Gastroesophageal sphincter (tissue), 4 donors: Measurements from ENCODE around the gene ERCC4. TPM values are rescaled to one million over a fixed set of nuclear protein-coding genes. Genes with fewer than 3 reads are reported as not detected.

ENCODE experiments used
- ATAC-seq: fragments of 150-250 bp; one replicate; pipeline ENCODE4 v1.9.1; 2016; ENCODE audit warnings: mild to moderate bottlenecking, moderate library complexity
- H3K27ac ChIP-seq, 4 donors: fragments of 200-600 bp; sonication (generic) in 3 of 4; 1 replicate in 3 of 4; 2 replicates in 1 of 4; pipeline ENCODE4 v1.5.1; 2016 to 2019
- H3K27me3 ChIP-seq: fragments of 200-600 bp; sonication (generic); one replicate; pipeline ENCODE4 v1.5.1; 2019
- H3K36me3 ChIP-seq, 2 donors: fragments of 200-600 bp; sonication (generic); one replicate each; pipeline ENCODE4 v1.5.1; 2019; ENCODE audit warnings: control low read depth in 1 of 2
- H3K4me1 ChIP-seq, 3 donors: fragments of 200-600 bp; sonication (generic); 1 replicate in 2 of 3; 2 replicates in 1 of 3; pipeline ENCODE4 v1.5.1; 2016 to 2019; ENCODE audit warnings: control low read depth in 2 of 3
- H3K4me3 ChIP-seq, 2 donors: fragments of 200-600 bp; sonication (generic); one replicate each; pipeline ENCODE4 v1.5.1; 2019; ENCODE audit warnings: mild to moderate bottlenecking in 1 of 2, moderate library complexity in 1 of 2
- H3K9me3 ChIP-seq, 3 donors: fragments of 200-600 bp; sonication (generic); one replicate each; pipeline ENCODE4 v1.5.1; 2017 to 2019; ENCODE audit warnings: control low read depth in 2 of 3
- CTCF ChIP-seq, 4 experiments: fragments of 200-600 bp in 2 of 4; fragments of 450-650 bp in 2 of 4; sonication (generic) in 1 of 4; IDR thresholded peaks; one replicate each; pipeline ENCODE4 v1.5.1; 2017 to 2019; ENCODE audit warnings: antibody characterized with exemption in 4 of 4, mild to moderate bottlenecking in 2 of 4, moderate library complexity in 2 of 4
- EP300 ChIP-seq: sonication (generic); formaldehyde crosslinking; IDR thresholded peaks from one replicate; pipeline ENCODE4 v1.6.1; 2017; ENCODE audit warnings: antibody characterized with exemption, mild to moderate bottlenecking
- POLR2A ChIP-seq, 2 donors: fragments of 450-650 bp; IDR thresholded peaks; one replicate each; pipeline ENCODE4 v1.6.1; 2017; ENCODE audit warnings: antibody characterized with exemption in 2 of 2, mild to moderate bottlenecking in 2 of 2, moderate library complexity in 1 of 2
- POLR2AphosphoS5 ChIP-seq: sonication (generic); formaldehyde crosslinking; IDR thresholded peaks from one replicate; pipeline ENCODE4 v1.6.1; 2017; ENCODE audit warnings: antibody characterized with exemption
- WGBS, 2 donors: methylation state at CpG; one replicate each; pipeline ENCODE4 v1.1.5; 2018; ENCODE audit warnings: low coverage in 1 of 2; 5-methylcytosine and 5-hydroxymethylcytosine counted together
- total RNA-seq, 4 donors: library from RNA; depleted of rRNA; stranded (reverse); fragments of >200 nt; gene quantifications; one replicate each; pipeline ENCODE4 v1.1.0, GENCODE V29; 2016

ERCC4 gene
- total RNA-seq, 4 donors from 2014 or later: 6.3 to 12.5 (median 9.2) TPM

GRCh38 chr16:13983625-13984024 is 63.7 kb downstream of the ERCC4 start:
- Histone ChIP-seq H3K4me1 (no peaks in the 10 kb centered on the region), H3K27ac (no peak overlapping the region), H3K27me3 (no peaks in the 10 kb centered on the region), H3K4me3 (no peak overlapping the region), H3K36me3 (no peaks in the 10 kb centered on the region), H3K9me3 (peaks cover 0 to 22% (median 0%) of the 10 kb centered on the region in 3 donors)
- TF ChIP-seq POLR2AphosphoS5: no peak
- TF ChIP-seq EP300: no peak
- TF ChIP-seq POLR2A (IDR thresholded peaks at IDR 0.05): no peak
- TF ChIP-seq CTCF (IDR thresholded peaks at IDR 0.05): no peak
- ATAC-seq: no peak
- WGBS, 2 donors: 61 to 76% methylated on average over 5 of the region's 5 CpGs

GRCh38 chr16:13984794-13985193 is 64.8 kb downstream of the ERCC4 start:
- WGBS, 2 donors: 83% methylated on average over 3 to 8 of the region's 8 CpGs
- no peak overlapping the region for H3K27ac ChIP-seq
- ATAC-seq: no peak
- no peak overlapping the region for H3K4me3 ChIP-seq
- H3K4me1 ChIP-seq: no peaks in the 10 kb centered on the region
- no peaks in the 10 kb centered on the region for H3K36me3 ChIP-seq
- peaks cover 0 to 20% (median 0%) of the 10 kb centered on the region in 3 donors for H3K9me3 ChIP-seq
- H3K27me3 ChIP-seq: no peaks in the 10 kb centered on the region
- no peak for TF ChIP-seq CTCF (IDR thresholded peaks at IDR 0.05)
- no peak for TF ChIP-seq POLR2AphosphoS5
- TF ChIP-seq POLR2A (IDR thresholded peaks at IDR 0.05): no peak
- no peak for TF ChIP-seq EP300

- no peaks in the 10 kb centered on the region for H3K4me1 ChIP-seq
- no peaks in the 10 kb centered on the region for H3K36me3 ChIP-seq
- TF ChIP-seq EP300 (no peak), POLR2A (IDR thresholded peaks at IDR 0.05) (no peak), CTCF (IDR thresholded peaks at IDR 0.05) (no peak), POLR2AphosphoS5 (no peak)
- no peak overlapping the region for H3K27ac ChIP-seq
- ATAC-seq: no peak
- no peak overlapping the region for H3K4me3 ChIP-seq
- WGBS, 2 donors: no CpG with 5 or more reads among the region's 1 CpG
- peaks cover 0 to 4% (median 0%) of the 10 kb centered on the region in 3 donors for H3K9me3 ChIP-seq
- no peaks in the 10 kb centered on the region for H3K27me3 ChIP-seq
Observed at GRCh38 chr16:13988038-13988437, 68.1 kb downstream of the ERCC4 start.

GRCh38 chr16:13992322-13992721 is 72.4 kb downstream of the ERCC4 start:
- no peak for TF ChIP-seq POLR2AphosphoS5
- TF ChIP-seq POLR2A (IDR thresholded peaks at IDR 0.05): no peak
- TF ChIP-seq CTCF (IDR thresholded peaks at IDR 0.05): no peak
- TF ChIP-seq EP300: no peak
- H3K27ac ChIP-seq: no peak overlapping the region
- no peak for ATAC-seq
- peaks cover 0 to 4% (median 0%) of the 10 kb centered on the region in 3 donors for H3K4me1 ChIP-seq
- no peaks in the 10 kb centered on the region for H3K27me3 ChIP-seq
- H3K9me3 ChIP-seq: peaks cover 0 to 4% (median 0%) of the 10 kb centered on the region in 3 donors
- no peaks in the 10 kb centered on the region for H3K36me3 ChIP-seq
- WGBS, 2 donors: 83 to 92% methylated on average over 2 to 5 of the region's 6 CpGs
- no peak overlapping the region for H3K4me3 ChIP-seq

- no peak overlapping the region for H3K4me3 ChIP-seq
- no peak overlapping the region for H3K27ac ChIP-seq
- no peak for TF ChIP-seq POLR2AphosphoS5
- TF ChIP-seq EP300: no peak
- no peak for TF ChIP-seq POLR2A (IDR thresholded peaks at IDR 0.05)
- TF ChIP-seq CTCF (IDR thresholded peaks at IDR 0.05): no peak
- H3K27me3 ChIP-seq: no peaks in the 10 kb centered on the region
- no peak for ATAC-seq
- H3K36me3 ChIP-seq: no peaks in the 10 kb centered on the region
- 90 to 93% methylated on average over 3 to 4 of the region's 4 CpGs for WGBS, 2 donors
- H3K9me3 ChIP-seq: peaks cover 0 to 3% (median 0%) of the 10 kb centered on the region in 3 donors
- peaks cover 0 to 4% (median 0%) of the 10 kb centered on the region in 3 donors for H3K4me1 ChIP-seq
Observed at GRCh38 chr16:13992976-13993375, 73.0 kb downstream of the ERCC4 start.
